ENCODE measurements around the gene RGMA.
"Not testable (repeated sequence)": the region's sequence is repeated elsewhere in the genome, so short reads cannot be mapped to it uniquely, and the experiment has no call there.

Gene RGMA

GRCh38 chr15:93046721-93047120 lies 42.3 kb downstream of the RGMA start:
- DNase-seq: no peak

- DNase-seq: no peak
Observed at GRCh38 chr15:93046120-93046519, 42.9 kb downstream of the RGMA start.

- DNase-seq: no peak
Observed at GRCh38 chr15:93045191-93045785, 43.7 kb downstream of the RGMA start.

GRCh38 chr15:93044301-93045190 lies 44.5 kb downstream of the RGMA start:
- no peak for DNase-seq

GRCh38 chr15:93043621-93044300 lies 45.2 kb downstream of the RGMA start:
- DNase-seq: no peak

- no peak for DNase-seq
Observed at GRCh38 chr15:93042691-93043378, 46.2 kb downstream of the RGMA start.

GRCh38 chr15:93042211-93042610 lies 46.8 kb downstream of the RGMA start:
- DNase-seq: no peak

GRCh38 chr15:93041159-93041547 lies 47.9 kb downstream of the RGMA start:
- DNase-seq: no peak

- DNase-seq: no peak
Observed at GRCh38 chr15:93040288-93041158, 48.5 kb downstream of the RGMA start.

GRCh38 chr15:93039562-93040287 lies 49.3 kb downstream of the RGMA start:
- not testable (repeated sequence) for DNase-seq

- DNase-seq: no peak
Observed at GRCh38 chr15:93037820-93038705, 50.9 kb downstream of the RGMA start.

- peak; percentile 35 for DNase-seq
Observed at GRCh38 chr15:93036951-93037819, 51.8 kb downstream of the RGMA start.

GRCh38 chr15:93035953-93036810 lies 52.8 kb downstream of the RGMA start:
- DNase-seq: peak; percentile 46

GRCh38 chr15:93035092-93035915 lies 53.7 kb downstream of the RGMA start:
- DNase-seq: no peak

- no peak for DNase-seq
Observed at GRCh38 chr15:93034512-93034911, 54.5 kb downstream of the RGMA start.

GRCh38 chr15:93033434-93034045 lies 55.5 kb downstream of the RGMA start:
- no peak for DNase-seq

Data from fibroblast of skin of back (primary cell).